HEK293 (cell line): ENCODE results near the gene CA5A.

Experiments used
- ATF2 ChIP-seq: fragments of 450-650 bp; formaldehyde crosslinking; IDR thresholded peaks from 2 replicates; pipeline ENCODE4 v1.5.1; 2016; ENCODE audit warnings: missing biosample characterization, missing genetic modification characterization, low read depth
- HOXA7 ChIP-seq: sonication (generic); formaldehyde crosslinking; IDR thresholded peaks from 2 replicates; pipeline ENCODE4 v1.8.1; 2022; ENCODE audit warnings: missing genetic modification reagents, borderline replicate concordance
- MYNN ChIP-seq: fragments of 450-650 bp; formaldehyde crosslinking; IDR thresholded peaks from 2 replicates; pipeline ENCODE4 v1.5.1; 2016; ENCODE audit warnings: missing biosample characterization, missing genetic modification characterization, borderline replicate concordance
- TCF7L2 ChIP-seq: IDR thresholded peaks from 2 replicates; pipeline ENCODE4 v1.6.1; 2011; ENCODE audit warnings: low read depth, mild to moderate bottlenecking, inconsistent platforms, low read length, moderate library complexity, borderline replicate concordance
- ZFHX2 ChIP-seq: fragments of 450-650 bp; formaldehyde crosslinking; conservative IDR thresholded peaks from 2 replicates; pipeline ENCODE4 v1.5.1; 2016; ENCODE audit warnings: missing biosample characterization, missing genetic modification characterization
- ZNF302 ChIP-seq: fragments of 450-650 bp; formaldehyde crosslinking; IDR thresholded peaks from 2 replicates; pipeline ENCODE4 v1.5.1; 2016; ENCODE audit warnings: missing biosample characterization, missing genetic modification characterization, low read depth
- ZNF513 ChIP-seq: fragments of 450-650 bp; IDR thresholded peaks from 2 replicates; pipeline ENCODE4 v1.5.1; 2018; ENCODE audit warnings: missing biosample characterization, missing genetic modification characterization
- ZNF670 ChIP-seq: fragments of 450-650 bp; formaldehyde crosslinking; IDR thresholded peaks from 2 replicates; pipeline ENCODE4 v1.5.1; 2016; ENCODE audit warnings: missing biosample characterization, missing genetic modification characterization, low read depth
- ZNF777 ChIP-seq: fragments of 450-650 bp; formaldehyde crosslinking; IDR thresholded peaks from 2 replicates; pipeline ENCODE4 v1.5.1; 2017; ENCODE audit warnings: missing biosample characterization, missing genetic modification characterization, borderline replicate concordance
- ZNF830 ChIP-seq: fragments of 450-650 bp; IDR thresholded peaks from 2 replicates; pipeline ENCODE4 v1.5.0; 2018; ENCODE audit warnings: missing biosample characterization, missing genetic modification characterization, low read depth, mild to moderate bottlenecking, moderate library complexity
- ZSCAN23 ChIP-seq: fragments of 450-650 bp; formaldehyde crosslinking; IDR thresholded peaks from 2 replicates; pipeline ENCODE4 v1.5.1; 2016; ENCODE audit warnings: missing biosample characterization, missing genetic modification characterization
- TF ChIP-seq, protein P1 (sequence below): fragments of 450-650 bp; formaldehyde crosslinking; IDR thresholded peaks from 2 replicates; pipeline ENCODE4 v1.5.1; 2016; ENCODE audit warnings: missing biosample characterization, missing genetic modification characterization

DNA sequence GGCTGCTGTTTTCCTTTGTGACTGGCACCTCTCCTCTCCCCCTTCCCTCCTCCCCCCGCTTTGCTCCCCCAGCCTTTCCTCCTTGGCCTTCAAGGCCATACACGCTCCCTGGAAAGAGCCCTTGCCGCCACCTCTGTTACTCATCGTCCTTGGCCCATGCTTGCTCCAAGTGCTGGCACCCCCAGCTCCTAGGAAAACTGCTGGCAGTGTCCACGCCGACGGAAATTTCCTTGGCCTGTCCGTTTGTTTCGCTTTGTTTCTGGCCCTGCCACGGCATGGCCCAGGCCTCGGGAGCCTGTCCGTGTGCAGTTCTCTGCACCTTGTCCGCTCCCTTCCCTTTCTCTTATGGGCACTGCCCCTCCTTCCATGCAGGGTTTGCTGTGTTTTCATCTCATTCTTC, 18.0 kb downstream of the CA5A start:
- TF ChIP-seq ZNF670 (tag by site-specific recombination) (no peak), TCF7L2 (no peak), HOXA7 (no peak), ZFHX2 (tag by site-specific recombination) (no peak), ZNF777 (tag by site-specific recombination) (no peak), ATF2 (no peak), MYNN (tag by site-specific recombination) (no peak), ZNF513 (no peak), ZNF302 (no peak), ZSCAN23 (tag by site-specific recombination) (no peak), ZNF830 (no peak)
- TF ChIP-seq, protein P1, sequence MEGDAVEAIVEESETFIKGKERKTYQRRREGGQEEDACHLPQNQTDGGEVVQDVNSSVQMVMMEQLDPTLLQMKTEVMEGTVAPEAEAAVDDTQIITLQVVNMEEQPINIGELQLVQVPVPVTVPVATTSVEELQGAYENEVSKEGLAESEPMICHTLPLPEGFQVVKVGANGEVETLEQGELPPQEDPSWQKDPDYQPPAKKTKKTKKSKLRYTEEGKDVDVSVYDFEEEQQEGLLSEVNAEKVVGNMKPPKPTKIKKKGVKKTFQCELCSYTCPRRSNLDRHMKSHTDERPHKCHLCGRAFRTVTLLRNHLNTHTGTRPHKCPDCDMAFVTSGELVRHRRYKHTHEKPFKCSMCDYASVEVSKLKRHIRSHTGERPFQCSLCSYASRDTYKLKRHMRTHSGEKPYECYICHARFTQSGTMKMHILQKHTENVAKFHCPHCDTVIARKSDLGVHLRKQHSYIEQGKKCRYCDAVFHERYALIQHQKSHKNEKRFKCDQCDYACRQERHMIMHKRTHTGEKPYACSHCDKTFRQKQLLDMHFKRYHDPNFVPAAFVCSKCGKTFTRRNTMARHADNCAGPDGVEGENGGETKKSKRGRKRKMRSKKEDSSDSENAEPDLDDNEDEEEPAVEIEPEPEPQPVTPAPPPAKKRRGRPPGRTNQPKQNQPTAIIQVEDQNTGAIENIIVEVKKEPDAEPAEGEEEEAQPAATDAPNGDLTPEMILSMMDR: no peak
